HG03039 (cell line): Measurements from ENCODE around the gene TMEM184B.
A peak's percentile ranks its signal among the peaks of the same experiment; 100 is the strongest.

Experiments used
- ATAC-seq: cut with Tn5 transposase; IDR thresholded peaks from one replicate; pipeline ENCODE4 v1.9.1; 2021; ENCODE audit warnings: mild to moderate bottlenecking, moderate library complexity; ENCODE audit not compliant: unreplicated experiment

Gene TMEM184B

DNA sequence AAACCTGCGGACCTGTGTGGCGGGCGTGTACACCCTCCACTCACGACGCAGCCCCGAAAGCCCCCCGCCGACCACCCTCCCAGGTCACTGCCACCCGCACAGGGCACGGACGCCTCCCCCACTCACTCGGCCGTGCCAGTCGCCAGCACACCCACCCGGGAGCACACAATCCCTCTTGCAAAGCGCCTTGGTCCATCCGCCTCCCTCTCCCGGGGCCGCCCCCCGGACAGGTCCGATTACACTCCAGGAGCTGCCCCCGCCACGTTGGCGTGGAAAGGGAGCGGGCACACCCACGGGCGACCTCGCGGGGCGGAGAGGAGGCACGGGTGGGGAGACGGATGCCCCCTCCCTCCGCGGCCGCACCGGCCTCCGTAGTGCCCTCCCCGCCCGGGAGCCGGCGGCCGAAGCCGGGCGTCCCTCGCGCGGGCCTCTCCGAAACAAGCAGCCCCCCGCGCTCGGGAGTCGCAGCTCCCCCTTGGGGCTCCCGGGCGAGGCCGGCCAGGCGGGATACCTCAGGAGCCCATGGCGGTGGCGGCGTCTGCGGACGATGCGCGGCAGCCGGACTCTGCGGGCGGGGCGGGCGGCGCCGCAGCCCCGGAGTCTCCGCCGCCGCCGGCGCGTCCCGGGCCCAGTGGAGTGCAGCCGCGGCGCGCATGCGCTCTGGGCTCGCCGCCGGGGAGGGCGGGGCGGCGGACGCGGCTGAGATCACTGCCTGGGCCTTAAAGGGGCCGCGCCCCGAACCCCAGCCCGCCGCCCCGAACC is at the start of gene TMEM184B:
Gene TMEM184B, minus strand, starts transcription at position 638 of the 762 bp plus-strand sequence. CDS start 25,049 bp downstream, outside the sequence.
- ATAC-seq: peak; percentile 70

DNA sequence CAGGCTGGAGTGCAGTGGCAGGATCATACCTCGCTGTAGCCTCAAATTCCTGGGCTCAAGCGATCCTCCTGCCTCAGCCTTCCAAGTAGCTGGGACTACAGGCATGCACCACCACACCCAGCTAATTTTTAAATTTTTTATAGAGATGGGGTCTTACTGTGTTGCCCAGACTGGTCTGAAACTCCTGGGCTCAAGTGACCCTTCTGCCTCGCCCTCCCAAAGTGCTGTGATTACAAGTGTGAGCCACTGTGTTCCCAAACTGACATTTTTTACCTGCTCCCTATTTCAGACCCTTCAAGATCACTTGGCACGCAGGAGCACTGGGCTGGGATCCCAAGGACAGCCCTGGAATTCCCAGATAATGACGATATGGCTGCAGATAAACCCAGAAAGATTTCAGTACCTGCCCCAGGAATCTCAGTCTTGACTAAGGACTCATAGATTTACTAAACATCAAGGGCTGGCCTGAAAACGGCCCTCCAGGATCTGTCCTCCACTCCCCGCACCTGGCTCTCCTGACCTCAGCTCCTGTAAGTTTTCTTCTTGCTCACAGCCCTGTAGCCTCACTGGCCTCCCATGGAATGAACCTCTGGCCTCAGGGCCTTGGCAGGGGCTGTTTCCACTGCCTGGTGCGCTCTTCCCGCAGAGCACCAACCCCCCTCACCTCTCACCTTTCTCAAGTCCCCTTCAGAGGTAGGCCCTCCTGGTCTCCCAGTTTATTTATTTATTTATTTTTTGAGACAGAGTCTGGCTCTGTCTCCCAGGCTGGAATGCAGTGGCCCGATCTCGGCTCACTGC is 48.0 kb upstream of the TMEM184B start:
- ATAC-seq: no peak

DNA sequence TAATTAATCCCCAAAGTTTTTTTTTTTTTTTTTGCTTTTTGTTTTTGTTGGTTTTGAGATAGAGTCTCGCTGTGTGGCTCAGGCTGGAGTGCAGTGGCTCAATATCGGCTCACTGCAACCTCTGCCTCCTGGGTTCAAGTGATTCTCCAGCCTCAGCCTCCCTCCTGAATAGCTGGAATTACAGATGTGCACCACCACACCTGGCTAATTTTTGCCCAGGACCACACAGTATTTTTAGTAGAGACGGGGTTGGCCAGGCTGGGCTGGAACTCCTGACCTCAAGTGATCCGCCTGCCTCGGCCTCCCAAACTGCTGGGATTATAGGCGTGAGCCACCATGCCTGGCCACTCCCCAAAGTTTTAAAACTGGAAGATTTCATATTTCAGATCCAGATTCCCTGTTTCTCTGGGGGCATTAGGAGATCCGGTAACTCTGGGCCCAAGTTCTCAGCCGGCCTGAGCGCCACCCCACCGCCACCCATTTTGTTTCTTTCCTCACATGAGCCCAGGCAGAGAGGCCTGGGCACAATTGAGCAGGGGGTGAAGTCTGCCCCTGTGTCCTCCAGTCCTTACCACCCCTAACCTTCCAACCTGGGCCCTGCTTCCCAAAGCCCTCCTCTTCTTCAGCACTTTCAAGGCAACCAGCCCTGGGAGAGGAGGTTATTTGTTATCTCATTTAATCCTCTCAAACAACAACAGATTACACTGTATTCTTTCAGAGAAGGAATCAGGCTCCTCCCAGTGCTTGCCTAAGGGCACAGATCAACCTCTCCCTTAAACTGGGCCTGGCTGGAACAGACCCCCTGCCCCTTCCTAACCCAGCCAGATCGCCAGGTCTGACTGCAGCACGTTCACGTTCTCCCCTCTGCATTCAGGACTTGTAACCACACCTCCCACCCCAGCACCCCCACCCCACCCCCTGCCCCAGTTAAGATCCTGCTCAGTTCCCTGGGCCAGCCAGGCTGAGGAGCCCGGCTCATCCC is 46.3 kb upstream of the TMEM184B start:
- ATAC-seq: no peak

DNA sequence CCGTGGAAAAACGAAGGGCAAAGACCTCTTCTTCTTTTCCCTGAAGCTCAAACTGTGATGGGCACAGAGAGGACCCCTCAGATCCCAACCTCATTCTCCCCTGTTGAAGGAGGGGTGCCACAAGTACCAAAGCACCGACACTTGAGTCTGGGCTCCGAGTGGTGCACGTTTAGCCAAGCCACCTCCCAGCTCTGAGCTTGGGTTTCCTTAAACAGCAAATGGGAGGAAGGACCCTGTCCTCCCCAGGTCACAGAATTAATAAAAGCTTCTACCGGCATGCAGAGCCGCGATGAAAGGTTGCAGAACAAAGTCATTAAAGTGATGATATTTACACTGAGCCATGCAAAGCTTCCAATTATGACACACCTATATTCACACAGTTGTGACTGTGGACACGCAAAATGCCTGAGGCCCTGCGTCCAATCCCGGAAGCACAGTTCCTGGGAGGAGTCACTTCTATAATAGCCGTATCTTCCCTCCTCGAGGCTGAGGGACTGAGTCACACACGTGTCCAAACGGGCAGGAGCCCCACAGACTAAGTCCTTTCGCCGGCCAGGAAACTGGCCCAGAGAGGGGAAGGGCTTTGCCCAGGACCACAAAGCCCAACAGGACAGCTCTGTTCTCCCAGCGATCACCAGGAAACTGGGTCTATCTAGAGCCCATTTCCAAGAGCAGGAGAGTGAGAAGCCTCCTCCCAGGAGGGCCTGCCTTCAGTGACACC is 45.3 kb upstream of the TMEM184B start:
- ATAC-seq: no peak

DNA sequence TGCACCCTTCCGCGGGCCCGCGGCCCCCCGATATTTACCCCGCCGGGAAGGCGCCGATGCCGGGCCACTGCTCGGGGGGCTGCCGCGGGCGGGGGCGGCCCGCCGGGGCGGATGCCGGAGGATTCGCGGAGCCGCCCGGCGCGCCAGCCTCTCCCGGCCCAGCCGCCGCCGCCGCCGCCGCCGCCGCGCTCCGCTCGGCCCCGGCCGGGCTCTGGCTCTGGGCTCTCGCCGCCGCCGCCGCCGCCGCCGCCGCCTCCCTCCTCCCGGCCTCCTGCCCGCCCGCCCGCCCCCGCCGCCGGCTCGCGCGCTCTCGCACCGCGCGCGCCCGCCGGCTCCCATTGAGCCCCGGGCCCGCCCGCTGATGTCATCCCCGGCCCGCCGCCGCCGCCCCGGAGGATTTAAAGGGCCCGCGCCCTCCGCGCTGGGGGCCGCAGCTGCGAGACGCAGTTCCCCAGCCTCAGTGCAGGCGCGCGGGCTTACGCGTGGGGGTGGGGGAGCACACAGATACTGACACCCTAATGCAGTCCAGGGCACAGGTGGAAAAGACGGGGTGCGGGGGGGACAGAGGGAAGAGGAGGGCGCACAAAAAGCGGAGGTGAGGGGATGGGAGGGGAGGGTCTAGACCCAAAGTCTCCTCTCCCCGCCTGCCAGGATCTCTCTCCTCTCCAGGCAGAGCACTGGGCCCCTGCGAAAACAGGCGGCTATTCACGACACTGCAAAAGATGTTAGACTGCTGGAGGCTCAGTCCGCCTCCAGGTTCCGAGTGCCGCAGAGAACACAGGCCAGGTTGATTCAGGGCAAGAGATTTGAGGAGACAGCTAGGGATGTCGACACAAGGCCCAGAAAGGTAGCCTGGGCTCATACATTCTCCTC is 44.5 kb upstream of the TMEM184B start, which contains the start of gene CSNK1E:
Gene CSNK1E, minus strand, starts transcription at position 312 of the 873 bp plus-strand sequence. CDS start 3,276 bp downstream, outside the sequence.
- ATAC-seq: peak; percentile 47

DNA sequence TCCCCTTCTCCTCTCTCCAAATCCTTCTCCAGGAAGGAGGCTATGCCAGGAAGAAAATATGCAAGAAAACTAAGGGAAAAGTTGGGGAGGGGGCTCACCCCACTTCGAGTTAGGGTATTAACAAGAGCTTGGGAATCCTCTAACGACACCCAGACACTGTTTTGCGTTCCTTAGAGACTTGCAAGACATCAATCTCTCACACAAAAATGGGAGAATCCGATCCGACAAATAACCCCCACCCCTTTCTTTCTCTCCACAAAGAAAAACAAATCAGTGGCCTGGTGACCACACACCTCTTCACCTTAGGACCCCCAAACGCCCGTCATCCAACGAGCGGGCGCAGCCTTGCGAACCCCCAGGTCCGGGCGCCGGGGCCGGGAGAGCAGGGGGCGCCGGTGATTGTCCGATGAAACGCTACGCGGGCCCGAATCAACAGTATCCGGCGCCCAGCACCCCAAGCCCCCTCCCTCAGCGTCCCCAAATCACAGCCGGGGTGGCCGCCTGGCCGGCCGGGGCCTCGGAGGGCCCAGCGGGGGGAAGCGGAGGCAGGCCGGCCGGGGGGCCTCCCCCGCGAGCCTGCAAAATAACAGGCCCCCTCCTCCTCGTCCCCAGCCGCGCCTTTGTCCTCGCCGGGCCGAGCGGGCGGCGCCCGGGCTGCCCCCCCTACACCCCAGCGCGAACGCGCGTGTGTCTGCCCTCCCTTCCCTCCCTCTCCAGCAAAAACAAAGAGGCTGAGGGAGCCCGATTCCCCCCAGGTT is 43.7 kb upstream of the TMEM184B start:
- peak; percentile 36 for ATAC-seq

DNA sequence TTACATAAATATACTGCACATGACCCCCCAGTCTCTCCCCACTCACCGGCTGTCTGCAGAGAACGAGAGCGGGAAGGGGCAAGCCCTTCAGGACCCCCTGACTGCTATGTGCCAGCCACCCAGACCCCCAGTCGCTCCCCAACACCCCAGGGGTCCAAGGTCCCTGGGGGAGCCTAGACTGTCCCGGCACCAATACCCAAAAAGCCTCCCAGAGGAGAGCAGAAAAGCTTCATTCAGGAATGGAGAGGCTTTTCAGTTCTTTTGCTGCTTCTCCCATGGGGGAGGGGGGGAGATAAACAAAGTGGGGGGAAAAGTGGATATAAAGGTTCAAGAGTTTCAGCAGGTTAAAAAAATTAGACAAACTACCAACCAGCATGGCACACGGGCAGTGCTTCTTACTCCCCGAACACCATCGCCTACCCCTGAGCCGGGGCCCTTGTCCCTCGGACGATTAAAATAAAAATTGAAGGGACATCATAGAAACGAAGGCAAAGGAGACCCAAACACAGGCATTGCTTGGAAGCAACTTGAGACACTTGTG is 43.1 kb upstream of the TMEM184B start:
- ATAC-seq: no peak

DNA sequence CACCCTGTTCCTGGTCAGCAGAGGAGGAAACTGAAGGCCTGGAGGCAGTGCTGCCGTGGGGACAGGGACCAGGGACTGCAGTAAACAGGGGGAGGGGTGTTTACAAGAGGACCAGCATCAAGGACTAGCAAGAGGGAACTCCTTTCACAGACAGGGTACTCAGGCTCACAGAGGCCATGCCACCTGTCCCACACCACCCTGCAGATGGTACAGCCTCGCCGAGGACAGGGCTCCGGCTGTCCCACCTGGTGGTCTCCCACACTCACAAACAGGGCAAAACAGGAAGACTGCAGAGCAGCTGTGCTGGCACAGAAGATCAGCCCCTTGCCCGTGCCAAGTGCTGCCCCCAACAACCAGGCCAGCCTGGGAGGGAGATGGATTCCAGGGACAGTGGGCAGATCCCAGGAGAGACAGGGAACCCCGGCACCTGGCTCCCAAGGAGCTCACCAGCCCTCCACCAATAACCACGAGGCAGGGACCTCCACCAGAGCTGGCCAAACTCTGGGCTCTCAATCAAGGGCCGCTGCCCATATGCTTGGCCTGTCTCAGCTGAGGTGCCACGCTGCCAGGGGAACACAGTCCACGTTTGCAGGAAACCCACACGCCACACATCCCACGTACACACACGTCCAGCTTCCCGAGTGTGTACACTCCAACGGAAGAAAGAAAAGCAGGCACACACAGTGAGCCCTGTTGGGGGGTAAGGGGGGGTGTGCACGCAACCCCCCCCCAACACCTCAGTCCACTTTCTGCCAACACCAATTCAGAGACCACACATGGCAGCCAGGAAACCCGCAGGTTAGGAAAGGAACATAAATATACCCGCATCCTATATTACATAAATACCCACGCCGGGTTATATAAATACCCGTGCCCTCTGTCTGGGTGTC is 42.4 kb upstream of the TMEM184B start:
- ATAC-seq: no peak

DNA sequence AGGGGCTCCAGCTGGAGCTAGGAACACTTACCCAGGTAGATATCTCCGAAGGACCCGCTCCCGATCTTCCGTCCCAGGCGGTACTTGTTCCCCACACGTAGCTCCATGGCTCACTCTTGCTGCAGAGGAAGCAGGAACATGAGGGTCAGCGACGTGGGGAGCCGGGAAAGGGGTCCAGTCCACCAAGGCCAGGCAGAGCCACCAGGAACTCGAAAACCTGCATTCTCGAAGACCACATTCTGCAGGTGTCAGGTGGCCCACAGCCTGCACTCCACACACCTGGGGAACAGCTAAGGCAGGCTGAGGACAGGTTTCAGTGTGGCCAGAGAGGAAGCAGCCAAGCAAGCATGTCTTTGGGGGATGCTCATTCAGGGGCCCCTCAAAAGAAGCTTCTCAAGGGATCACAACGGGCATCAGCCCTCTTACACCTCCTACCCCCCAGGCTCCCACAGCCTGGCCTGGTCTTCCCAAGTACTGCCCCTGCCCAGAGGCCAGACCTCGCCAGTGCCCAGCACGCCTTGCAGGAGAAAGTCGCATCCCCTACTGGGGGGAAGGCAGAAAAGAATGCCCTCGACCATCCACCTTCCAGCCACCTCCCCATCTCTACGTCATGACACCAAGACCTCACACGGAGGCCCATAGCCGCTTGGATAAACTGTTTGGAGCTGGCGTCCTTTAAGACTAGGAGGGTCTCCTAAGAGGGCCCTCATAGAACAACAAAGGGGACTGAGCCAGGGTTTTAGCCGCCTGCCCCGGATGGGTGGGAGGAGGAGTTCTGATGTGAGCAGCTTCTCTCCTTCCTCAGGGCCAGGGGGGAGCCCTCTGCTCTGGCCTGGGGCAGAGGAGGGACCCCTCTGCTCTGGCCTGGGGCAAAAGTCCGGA is 41.5 kb upstream of the TMEM184B start:
- ATAC-seq: no peak

DNA sequence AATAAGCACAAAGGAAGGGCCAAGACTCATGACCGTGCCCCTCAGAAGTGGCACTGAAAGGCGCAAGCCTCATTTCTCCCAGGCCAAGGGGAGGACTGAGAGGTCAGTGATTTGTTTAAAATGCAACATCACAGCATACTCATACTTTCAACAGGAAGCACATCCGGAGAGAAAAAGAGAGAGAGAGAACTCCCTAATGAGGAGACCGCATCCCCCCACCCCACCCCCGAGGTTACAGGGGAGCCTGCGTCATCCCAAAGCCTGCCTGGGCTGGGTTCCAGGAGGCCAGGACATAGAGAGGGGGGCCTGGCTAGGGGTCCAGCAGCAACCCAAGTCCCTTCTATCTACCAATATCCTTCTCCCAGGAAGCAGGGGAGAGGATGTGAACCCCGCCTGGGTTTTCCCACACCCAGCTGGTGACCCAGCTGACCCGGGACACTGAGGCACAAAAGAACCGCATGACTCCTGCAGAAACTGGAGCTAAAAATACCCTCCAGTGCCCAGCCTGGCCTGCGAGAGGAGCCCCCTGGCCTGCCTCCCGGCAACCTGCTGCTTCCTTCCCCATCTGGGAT is 40.7 kb upstream of the TMEM184B start:
- ATAC-seq: no peak

DNA sequence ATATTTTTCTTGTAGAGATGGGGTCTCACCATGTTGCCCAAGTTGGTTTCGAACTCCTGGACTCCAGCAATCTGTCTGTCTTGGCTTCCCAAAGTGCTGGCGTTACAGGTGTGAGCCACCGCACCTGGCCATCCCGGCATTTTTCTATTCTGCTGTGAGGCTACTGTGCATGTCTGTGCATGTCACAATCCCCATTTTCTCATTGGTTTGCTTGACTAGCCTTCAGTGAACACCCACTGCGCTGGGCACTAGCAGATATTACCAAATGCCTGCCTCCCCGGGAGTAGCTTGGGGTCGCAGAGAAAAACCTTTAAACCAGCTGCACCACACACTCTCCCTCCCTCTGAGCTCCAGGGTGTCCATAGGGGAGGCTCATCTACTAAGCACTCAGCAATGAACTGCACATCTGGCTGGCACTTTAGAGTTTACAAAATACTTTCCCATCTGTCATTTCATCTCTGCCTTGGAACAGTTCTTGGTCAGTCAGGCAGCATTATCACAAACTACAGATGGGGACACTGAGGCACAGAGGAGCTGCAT is 39.5 kb upstream of the TMEM184B start:
- ATAC-seq: no peak

DNA sequence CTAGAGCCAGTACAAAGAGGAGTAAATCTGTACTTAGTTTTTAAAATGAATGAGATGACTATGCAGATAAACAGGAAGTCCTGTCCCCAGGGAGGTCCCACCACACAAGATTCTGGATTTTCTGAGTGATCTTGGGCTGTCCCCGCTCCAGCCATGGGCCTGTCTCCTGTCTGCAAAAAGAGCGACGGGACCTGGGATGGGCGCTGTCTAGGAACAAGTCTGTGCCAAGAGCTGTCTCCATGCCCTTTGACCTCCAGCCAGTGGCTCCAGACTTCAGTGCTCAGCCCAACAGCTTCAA is 38.5 kb upstream of the TMEM184B start:
- no peak for ATAC-seq

DNA sequence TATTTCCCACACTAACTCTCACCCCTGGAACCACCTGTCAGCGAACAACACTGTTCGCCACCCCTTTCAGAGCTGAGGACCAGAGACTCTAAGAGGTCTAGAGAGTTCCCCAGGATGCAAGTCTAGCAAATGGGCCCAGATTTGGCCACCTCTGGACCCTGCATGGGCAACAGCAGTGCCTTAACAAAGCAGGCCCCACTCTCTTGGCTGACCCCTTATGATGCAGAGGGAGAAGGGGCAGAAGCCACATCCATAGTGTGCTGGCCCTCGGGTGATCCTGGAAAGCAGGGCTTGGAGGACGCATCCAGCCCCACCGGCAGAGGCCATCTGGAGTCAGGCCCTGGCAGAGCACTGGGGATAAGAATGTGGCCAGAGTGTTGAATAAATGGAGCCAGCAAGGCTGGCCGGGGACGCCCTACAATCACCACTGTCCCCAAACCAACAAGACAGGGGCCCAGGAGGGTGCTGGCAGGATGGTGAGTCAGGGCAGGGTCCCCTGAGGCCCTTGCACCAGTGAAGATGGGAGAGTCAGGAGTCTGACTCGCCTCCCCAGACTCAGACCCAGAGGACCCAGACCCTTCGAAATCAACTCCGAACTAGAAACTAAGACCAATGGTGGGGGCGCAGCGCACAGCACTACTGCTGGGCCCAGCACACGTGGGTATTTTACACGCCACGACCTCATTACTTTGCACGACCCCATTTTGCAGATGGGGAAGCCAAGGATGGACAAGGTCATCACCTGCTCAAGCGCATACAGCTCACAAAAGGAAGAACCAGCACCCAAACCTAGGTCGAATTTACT is 37.9 kb upstream of the TMEM184B start:
- no peak for ATAC-seq

DNA sequence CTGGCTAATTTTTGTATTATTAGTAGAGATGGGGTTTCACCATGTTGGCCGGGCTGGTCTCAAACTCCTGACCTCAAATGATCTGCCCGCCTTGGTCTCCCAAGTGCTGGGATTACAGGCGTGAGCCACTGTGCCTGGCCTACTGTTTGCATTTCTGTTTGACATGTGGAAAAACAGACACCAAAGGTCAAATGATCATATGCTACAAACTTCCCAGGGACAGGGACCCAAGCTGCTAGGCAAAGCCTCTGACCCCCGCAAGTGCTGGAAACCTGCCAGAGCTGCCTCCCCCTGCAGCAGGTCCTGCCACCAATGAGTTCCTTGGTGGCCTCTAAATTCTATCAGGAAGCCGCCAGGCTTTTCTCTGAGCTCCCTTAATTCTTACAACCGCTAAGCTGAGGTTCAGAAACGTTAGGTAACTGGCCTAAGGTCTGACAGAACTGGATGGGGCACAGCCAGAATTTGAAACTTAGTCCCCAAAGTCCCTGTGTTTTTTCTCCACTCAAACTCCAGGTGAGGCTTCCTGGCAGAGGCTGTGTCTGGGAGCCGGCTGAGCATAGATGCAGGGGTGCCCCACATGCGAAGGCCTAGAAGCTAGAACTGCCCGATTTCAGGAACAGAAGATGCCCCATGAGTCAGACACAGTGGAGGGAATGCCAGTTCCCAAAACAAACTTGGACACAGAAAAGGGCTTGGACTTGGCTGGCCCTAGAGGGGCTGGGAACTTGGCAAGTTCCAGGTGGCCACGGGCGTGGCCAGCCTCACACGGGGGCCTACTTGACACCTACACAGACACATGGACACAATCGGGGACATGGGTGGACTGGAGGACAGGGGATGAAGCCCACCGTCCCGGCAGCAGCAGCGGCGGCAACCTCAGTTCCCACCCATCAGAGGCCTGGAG is 37.1 kb upstream of the TMEM184B start:
- ATAC-seq: no peak
